Measurements from ENCODE around the gene MDFIC.

GRCh38 chr7:114923403-114923713 is 1.5 kb downstream of the MDFIC start:
- TF ChIP-seq, protein P1, sequence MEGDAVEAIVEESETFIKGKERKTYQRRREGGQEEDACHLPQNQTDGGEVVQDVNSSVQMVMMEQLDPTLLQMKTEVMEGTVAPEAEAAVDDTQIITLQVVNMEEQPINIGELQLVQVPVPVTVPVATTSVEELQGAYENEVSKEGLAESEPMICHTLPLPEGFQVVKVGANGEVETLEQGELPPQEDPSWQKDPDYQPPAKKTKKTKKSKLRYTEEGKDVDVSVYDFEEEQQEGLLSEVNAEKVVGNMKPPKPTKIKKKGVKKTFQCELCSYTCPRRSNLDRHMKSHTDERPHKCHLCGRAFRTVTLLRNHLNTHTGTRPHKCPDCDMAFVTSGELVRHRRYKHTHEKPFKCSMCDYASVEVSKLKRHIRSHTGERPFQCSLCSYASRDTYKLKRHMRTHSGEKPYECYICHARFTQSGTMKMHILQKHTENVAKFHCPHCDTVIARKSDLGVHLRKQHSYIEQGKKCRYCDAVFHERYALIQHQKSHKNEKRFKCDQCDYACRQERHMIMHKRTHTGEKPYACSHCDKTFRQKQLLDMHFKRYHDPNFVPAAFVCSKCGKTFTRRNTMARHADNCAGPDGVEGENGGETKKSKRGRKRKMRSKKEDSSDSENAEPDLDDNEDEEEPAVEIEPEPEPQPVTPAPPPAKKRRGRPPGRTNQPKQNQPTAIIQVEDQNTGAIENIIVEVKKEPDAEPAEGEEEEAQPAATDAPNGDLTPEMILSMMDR (conservative IDR thresholded peaks at IDR 0.05; ENCODE audit: low read length) = no peak
- TF ChIP-seq EZH2phosphoT487 (IDR thresholded peaks at IDR 0.05; ENCODE audit: borderline replicate concordance) = no peak

Data from Loucy (cell line).